Endothelial cell of umbilical vein (primary cell): ENCODE data around the gene ATP6V1G2. TPM values are rescaled to one million over a fixed set of nuclear protein-coding genes. Genes with fewer than 3 reads are reported as not detected.

Experiments
- BruUV-seq: library from RNA; stranded (reverse); fragments of 400-500 nt; replicated peaks from 2 replicates; lab custom pipeline; 2021; lab: Mats Ljungman, UMichigan
- CTCF ChIA-PET: fragments of 300-600, 350-600 bp; sonication (Branson Sonifier 250); formaldehyde crosslinking; loops from one replicate; lab custom pipeline; 2021; ENCODE audit warnings: antibody characterized with exemption, inconsistent platforms; lab: Charles Lee
- POLR2A ChIA-PET: fragments of 300-600, 350-600 bp; sonication (Branson Sonifier 250); formaldehyde crosslinking; loops from one replicate; lab custom pipeline; 2021; ENCODE audit warnings: antibody characterized with exemption, inconsistent platforms; lab: Charles Lee
- DNase-seq: peaks from one replicate; pipeline ENCODE4 v3.0.0-alpha.2; 2011; ENCODE audit warnings: low read depth, low spot score
- FAIRE-seq: peaks from 2 replicates; lab custom pipeline; 2011; peaks lifted over from hg19 to GRCh38; lab: Jason Lieb, UNC
- H2AFZ ChIP-seq: 2 replicates; pipeline ENCODE4 v1.6.0; 2012; ENCODE audit warnings: low read depth, low read length, control low read depth, inconsistent platforms
- H3K27ac ChIP-seq: 2 replicates; pipeline ENCODE4 v1.5.1; 2011; ENCODE audit warnings: low read depth, mild to moderate bottlenecking, control low read depth, low read length, moderate library complexity; ENCODE audit not compliant: insufficient read depth
- H3K27me3 ChIP-seq, 2 experiments: 2 replicates each; pipeline versions ENCODE4 v1.6.0 to v1.6.1; 2011; ENCODE audit warnings: low read length in 2 of 2, mixed read lengths in 1 of 2; ENCODE audit not compliant: control insufficient read depth in 2 of 2, insufficient read depth in 2 of 2
- H3K36me3 ChIP-seq, 2 experiments: 2 replicates in 1 of 2; 3 replicates in 1 of 2; pipeline ENCODE4 v1.5.1; 2011; ENCODE audit warnings: low read length in 2 of 2, mild to moderate bottlenecking in 1 of 2, moderate library complexity in 1 of 2; ENCODE audit not compliant: control insufficient read depth in 2 of 2, insufficient read depth in 2 of 2; ENCODE audit errors: extremely low read depth in 1 of 2
- H3K4me1 ChIP-seq: 3 replicates; pipeline ENCODE4 v1.5.1; 2011; ENCODE audit warnings: mild to moderate bottlenecking, low read length; ENCODE audit not compliant: control insufficient read depth, insufficient read depth; ENCODE audit errors: extremely low read depth
- H3K4me2 ChIP-seq: 2 replicates; pipeline ENCODE4 v1.6.1; 2011; ENCODE audit warnings: low read length, control low read depth, mixed read lengths; ENCODE audit not compliant: insufficient read depth
- H3K4me3 ChIP-seq, 3 experiments: fragments of 200-600 bp in 1 of 3; sonication (generic), shearing (Covaris generic) in 1 of 3; replicated peaks in 1 of 3; 2 replicates each; pipeline ENCODE4 v1.5.1; 2011 to 2016; ENCODE audit warnings: control low read depth in 3 of 3, low read length in 3 of 3, mild to moderate bottlenecking in 2 of 3, inconsistent platforms in 1 of 3, low read depth in 1 of 3, moderate library complexity in 1 of 3; ENCODE audit not compliant: insufficient read depth in 1 of 3
- H3K79me2 ChIP-seq: 2 replicates; pipeline ENCODE4 v1.6.0; 2012; ENCODE audit warnings: low read length, inconsistent platforms; ENCODE audit not compliant: control insufficient read depth, insufficient read depth
- H3K9ac ChIP-seq: replicated peaks from 2 replicates; pipeline ENCODE3; 2011; ENCODE audit warnings: low read length, control low read depth; ENCODE audit not compliant: insufficient read depth; ENCODE audit errors: extremely low read depth
- H3K9me1 ChIP-seq: replicated peaks from 3 replicates; pipeline ENCODE4 v1.6.0; 2011; ENCODE audit warnings: mild to moderate bottlenecking, low read length; ENCODE audit not compliant: control insufficient read depth, insufficient read depth; ENCODE audit errors: extremely low read depth
- H3K9me3 ChIP-seq: replicated peaks from 2 replicates; pipeline ENCODE4 v1.5.1; 2012; ENCODE audit warnings: low read length, inconsistent platforms; ENCODE audit not compliant: control insufficient read depth, insufficient read depth
- H4K20me1 ChIP-seq: replicated peaks from 2 replicates; pipeline ENCODE3; 2011; ENCODE audit warnings: mild to moderate bottlenecking, low read length; ENCODE audit not compliant: control insufficient read depth, insufficient read depth; ENCODE audit errors: extremely low read depth
- EZH2 ChIP-seq: IDR thresholded peaks from 2 replicates; pipeline ENCODE4 v1.6.1; 2012; ENCODE audit warnings: borderline replicate concordance, low read depth, mild to moderate bottlenecking, moderate library complexity, low read length, inconsistent platforms; ENCODE audit not compliant: severe bottlenecking
- FOS ChIP-seq: IDR thresholded peaks from 2 replicates; pipeline ENCODE4 v1.6.1; 2011; ENCODE audit warnings: mild to moderate bottlenecking, low read length, moderate library complexity, borderline replicate concordance; ENCODE audit not compliant: insufficient read depth
- GATA2 ChIP-seq: IDR thresholded peaks from 2 replicates; pipeline ENCODE4 v1.7.0; 2011; ENCODE audit warnings: low read depth, mild to moderate bottlenecking, moderate library complexity, mixed read lengths, low read length; ENCODE audit not compliant: insufficient read length, insufficient read depth
- JUN ChIP-seq: IDR thresholded peaks from 2 replicates; pipeline ENCODE4 v1.6.1; 2011; ENCODE audit warnings: borderline replicate concordance, low read depth; ENCODE audit not compliant: insufficient read length, insufficient read depth
- MYC ChIP-seq: IDR thresholded peaks from one replicate; pipeline ENCODE4 v1.6.1; 2011; ENCODE audit warnings: mild to moderate bottlenecking, low read depth, low read length
- POLR2A ChIP-seq: IDR thresholded peaks from 2 replicates; pipeline ENCODE4 v1.6.1; 2012; ENCODE audit warnings: low read depth, mild to moderate bottlenecking, control low read depth, low read length
- POLR2AphosphoS5 ChIP-seq: IDR thresholded peaks from 2 replicates; pipeline ENCODE4 v1.6.1; 2012; ENCODE audit warnings: low read depth, mild to moderate bottlenecking, control low read depth, low read length, moderate library complexity; ENCODE audit not compliant: insufficient read depth
- dilution Hi-C: fragments of 300-500 bp; cut with MboI; formaldehyde crosslinking; loops from one replicate; pipeline ENCODE4 v1.15.0; 2019; ENCODE audit warnings: low sequenced_read_pairs; ENCODE audit not compliant: extremely low pct_ligation_motif_present
- intact Hi-C: fragments of 100-400 bp; cut with micrococcal nuclease; formaldehyde crosslinking; loops from one replicate; pipeline ENCODE4 v1.10.0; 2022
- polyA plus RNA-seq, 4 experiments: library from polyadenylated mRNA; depleted of rRNA in 3 of 4; stranded (reverse) in 3 of 4; unstranded in 1 of 4; fragments of >200 nt; gene quantifications; 2 replicates each; pipeline versions ENCODE4 v1.2.1 to v1.2.3, GENCODE V29; 2011 to 2012; ENCODE audit warnings: missing spikeins in 1 of 4
- total RNA-seq: library from RNA; stranded (reverse); gene quantifications from 2 replicates; pipeline ENCODE4 v1.2.3, GENCODE V29; 2021
- TF ChIP-seq, protein P1 (sequence below), 2 donors: IDR thresholded peaks; 1 replicate in 1 of 2; 2 replicates in 1 of 2; pipeline ENCODE4 v1.5.1; 2011; ENCODE audit warnings: low read length in 2 of 2, mild to moderate bottlenecking in 2 of 2, moderate library complexity in 2 of 2, control low read depth in 1 of 2, inconsistent platforms in 1 of 2, low read depth in 1 of 2; ENCODE audit not compliant: insufficient read depth in 1 of 2; ENCODE audit errors: extremely low read depth in 1 of 2
- TF ChIP-seq, protein P2 (sequence below): IDR thresholded peaks from 2 replicates; pipeline ENCODE4 v1.6.1; 2011; ENCODE audit not compliant: insufficient read depth, insufficient read length

The ATP6V1G2 gene
- total and polyA plus RNA-seq, 2 donors (not counting 3 experiments of a cell fraction or from before 2014, with no cell fraction given) = 0.70 to 0.84 TPM

DNA sequence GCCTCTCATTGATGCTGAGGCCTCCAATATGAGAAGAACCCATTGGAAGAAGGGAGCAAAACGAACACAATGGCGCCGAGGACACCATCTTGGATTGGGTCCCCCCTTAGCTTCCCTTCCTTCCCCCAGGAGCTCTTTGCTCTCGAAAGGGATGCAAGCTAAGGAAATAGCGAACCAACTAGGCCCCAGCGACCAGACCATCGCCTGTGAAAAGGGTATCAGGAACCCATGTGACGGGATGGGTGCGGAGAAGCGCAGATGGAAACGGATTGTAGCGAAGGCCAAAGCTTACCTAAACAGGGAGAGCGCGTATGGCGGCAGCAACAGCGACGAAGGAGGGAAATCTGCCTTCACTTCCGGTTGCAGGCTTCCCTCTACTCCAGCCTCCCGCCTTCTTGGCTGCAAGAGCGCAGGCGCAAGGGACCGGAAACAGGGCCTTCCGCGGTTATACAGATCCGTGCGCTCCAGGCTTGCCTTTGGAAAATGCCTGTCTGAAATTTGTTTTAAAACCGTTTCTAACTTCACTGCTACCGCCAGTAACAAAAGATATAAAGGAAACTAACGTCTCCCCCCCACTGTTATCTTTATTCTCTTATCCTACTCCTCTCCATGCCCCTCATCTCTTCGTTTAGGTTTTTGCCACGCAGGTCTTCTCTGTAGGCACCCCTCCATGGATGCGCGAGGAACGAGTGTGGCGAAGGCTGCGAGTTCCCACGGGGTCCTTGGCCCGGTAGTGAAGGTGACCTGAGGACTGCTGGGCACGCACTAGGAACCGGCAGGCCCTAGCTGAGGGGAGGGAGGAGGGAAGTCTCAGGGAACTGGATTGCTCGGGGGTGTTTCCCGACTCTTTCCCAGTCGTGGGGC is 4.5 kb downstream of the ATP6V1G2 start, which contains the start of gene DDX39B:
DDX39B (minus strand) TSS at position 346 of the 864 bp plus-strand sequence. CDS start 1,471 bp downstream, outside the sequence.
- Histone ChIP-seq H2AFZ (peak within 1 kb of the TSS; percentile 26), H4K20me1 (peaks cover 7% of the 10 kb centered on the region), H3K79me2 (peaks cover 46% of the 10 kb centered on the region), H3K4me3 (peak within 1 kb of the TSS; percentile 59 to 95 (median 80)), H3K27ac (peak within 1 kb of the TSS; percentile 85), H3K4me2 (peak within 1 kb of the TSS; percentile 92), H3K4me1 (peaks cover 28% of the 10 kb centered on the region), H3K27me3 (no peaks in the 10 kb centered on the region), H3K9me3 (no peaks in the 10 kb centered on the region), H3K9me1 (no peaks in the 10 kb centered on the region), H3K36me3 (peaks cover 12 to 24% of the 10 kb centered on the region in 2 experiments), H3K9ac (peak within 1 kb of the TSS; percentile 98)
- POLR2A ChIA-PET = interaction anchor here (0.8 to 1.3 kb wide), 8 partner anchors 9 to 1430 kb away, joined by 3 to 6 read pairs (median 4); partner anchors contain the start of gene MCCD1
- FAIRE-seq = peak; percentile 95
- CTCF ChIA-PET = interaction anchor here (0.8 to 31.0 kb wide), 10 partner anchors 9 to 345 kb away, joined by 3 to 1517 read pairs (median 4); partner anchors contain the start of genes C6orf47, LST1, LTB and NCR3
- dilution Hi-C loops = no loop called here
- intact Hi-C loops = loop anchor here (1.0 to 10.0 kb wide), 4 partner anchors 16 to 193 kb away; partner anchors contain the start of genes CLIC1 and PRRC2A
- peak; percentile 97 for DNase-seq
- no TSS peak for BruUV-seq
- TF ChIP-seq MYC = peak; percentile 41
- TF ChIP-seq, protein P1, sequence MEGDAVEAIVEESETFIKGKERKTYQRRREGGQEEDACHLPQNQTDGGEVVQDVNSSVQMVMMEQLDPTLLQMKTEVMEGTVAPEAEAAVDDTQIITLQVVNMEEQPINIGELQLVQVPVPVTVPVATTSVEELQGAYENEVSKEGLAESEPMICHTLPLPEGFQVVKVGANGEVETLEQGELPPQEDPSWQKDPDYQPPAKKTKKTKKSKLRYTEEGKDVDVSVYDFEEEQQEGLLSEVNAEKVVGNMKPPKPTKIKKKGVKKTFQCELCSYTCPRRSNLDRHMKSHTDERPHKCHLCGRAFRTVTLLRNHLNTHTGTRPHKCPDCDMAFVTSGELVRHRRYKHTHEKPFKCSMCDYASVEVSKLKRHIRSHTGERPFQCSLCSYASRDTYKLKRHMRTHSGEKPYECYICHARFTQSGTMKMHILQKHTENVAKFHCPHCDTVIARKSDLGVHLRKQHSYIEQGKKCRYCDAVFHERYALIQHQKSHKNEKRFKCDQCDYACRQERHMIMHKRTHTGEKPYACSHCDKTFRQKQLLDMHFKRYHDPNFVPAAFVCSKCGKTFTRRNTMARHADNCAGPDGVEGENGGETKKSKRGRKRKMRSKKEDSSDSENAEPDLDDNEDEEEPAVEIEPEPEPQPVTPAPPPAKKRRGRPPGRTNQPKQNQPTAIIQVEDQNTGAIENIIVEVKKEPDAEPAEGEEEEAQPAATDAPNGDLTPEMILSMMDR (IDR thresholded peaks at IDR 0.05; ENCODE audit: extremely low read depth in 1 of 2, insufficient read depth in 1 of 2, low read depth in 1 of 2, low read length in 2 of 2) = no peak
- no peak for TF ChIP-seq GATA2
- TF ChIP-seq, protein P2, sequence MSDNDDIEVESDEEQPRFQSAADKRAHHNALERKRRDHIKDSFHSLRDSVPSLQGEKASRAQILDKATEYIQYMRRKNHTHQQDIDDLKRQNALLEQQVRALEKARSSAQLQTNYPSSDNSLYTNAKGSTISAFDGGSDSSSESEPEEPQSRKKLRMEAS = peak; percentile 15
- peak; percentile 96 for TF ChIP-seq POLR2A
- peak; percentile 91 for TF ChIP-seq POLR2AphosphoS5
- TF ChIP-seq JUN = no peak
- no peak for TF ChIP-seq FOS
- no peak for TF ChIP-seq EZH2
